Neural progenitor cell (in vitro differentiated cells): ENCODE results near the gene C6orf47. TPM values are rescaled to one million over a fixed set of nuclear protein-coding genes. Genes with fewer than 3 reads are reported as not detected.

Experiments
- DNase-seq: peaks from one replicate; pipeline ENCODE4 v3.0.0-alpha.2; 2016; ENCODE audit warnings: low spot score
- H2AFZ ChIP-seq: fragments of 200-600 bp; sonication (generic); replicated peaks from 2 replicates; pipeline ENCODE4 v1.6.1; 2016; ENCODE audit warnings: antibody characterized with exemption
- H3F3A ChIP-seq: fragments of 200-600 bp; sonication (generic); 2 replicates; pipeline ENCODE4 v1.6.1; 2016; ENCODE audit warnings: antibody characterized with exemption, low read depth
- H3K27ac ChIP-seq: fragments of 200-600 bp; sonication (generic); 2 replicates; pipeline ENCODE4 v1.5.1; 2016; ENCODE audit warnings: mild to moderate bottlenecking
- H3K27me3 ChIP-seq: fragments of 200-600 bp; sonication (generic); 2 replicates; pipeline ENCODE4 v1.6.1; 2016; ENCODE audit warnings: mild to moderate bottlenecking, moderate library complexity
- H3K36me3 ChIP-seq: fragments of 200-600 bp; sonication (generic); 2 replicates; pipeline ENCODE4 v1.5.1; 2016
- H3K4me1 ChIP-seq: fragments of 200-600 bp; sonication (generic); 2 replicates; pipeline ENCODE4 v1.6.1; 2016; ENCODE audit warnings: mixed run types
- H3K4me2 ChIP-seq: fragments of 200-600 bp; sonication (generic); 2 replicates; pipeline ENCODE4 v1.6.1; 2016
- H3K4me3 ChIP-seq: fragments of 200-600 bp; sonication (generic); 2 replicates; pipeline ENCODE4 v1.5.1; 2016
- H3K79me2 ChIP-seq: fragments of 200-600 bp; sonication (generic); 2 replicates; pipeline ENCODE4 v1.6.1; 2016; ENCODE audit warnings: low read depth
- H3K9ac ChIP-seq: fragments of 200-600 bp; sonication (generic); 2 replicates; pipeline ENCODE4 v1.6.1; 2016
- H3K9me3 ChIP-seq: fragments of 200-600 bp; sonication (generic); 2 replicates; pipeline ENCODE4 v1.5.1; 2016; ENCODE audit warnings: low read depth
- H4K20me1 ChIP-seq: fragments of 200-600 bp; sonication (generic); 2 replicates; pipeline ENCODE4 v1.6.1; 2016; ENCODE audit warnings: low read depth
- H3K27ac Mint-ChIP-seq: 3 replicates; pipeline ENCODE4 v1.8.0; 2021; ENCODE audit warnings: mixed read lengths
- H3K27me3 Mint-ChIP-seq: 2 replicates; pipeline ENCODE4 v1.8.0; 2022; ENCODE audit warnings: low read depth, mild to moderate bottlenecking, inconsistent platforms, moderate library complexity, mixed read lengths; ENCODE audit not compliant: insufficient read depth
- H3K36me3 Mint-ChIP-seq: 3 replicates; pipeline ENCODE4 v1.8.0; 2021; ENCODE audit warnings: mixed read lengths
- H3K4me1 Mint-ChIP-seq: 3 replicates; pipeline ENCODE4 v1.8.0; 2021; ENCODE audit warnings: mixed read lengths
- H3K4me3 Mint-ChIP-seq: 3 replicates; pipeline ENCODE4 v1.8.0; 2021; ENCODE audit warnings: mild to moderate bottlenecking, moderate library complexity, mixed read lengths
- H3K9me3 Mint-ChIP-seq: 3 replicates; pipeline ENCODE4 v1.8.0; 2020; ENCODE audit warnings: mixed read lengths
- EZH2 ChIP-seq: fragments of 200-600 bp; sonication (generic); IDR thresholded peaks from 2 replicates; pipeline ENCODE4 v1.6.1; 2017; ENCODE audit warnings: antibody characterized with exemption, mild to moderate bottlenecking, moderate library complexity
- EZH2phosphoT487 ChIP-seq: fragments of 200-600 bp; sonication (generic); IDR thresholded peaks from 2 replicates; pipeline ENCODE4 v1.6.1; 2017; ENCODE audit warnings: antibody characterized with exemption
- total RNA-seq: library from RNA; depleted of rRNA; stranded (reverse); fragments of >200 nt; gene quantifications from 2 replicates; pipeline ENCODE4 v1.2.3, GENCODE V29; 2015; ENCODE audit warnings: low replicate concordance
- TF ChIP-seq, protein P1 (sequence below): fragments of 200-600 bp; sonication (generic); IDR thresholded peaks from 2 replicates; pipeline ENCODE4 v1.5.1; 2017; ENCODE audit warnings: antibody characterized with exemption, mild to moderate bottlenecking

The C6orf47 gene
- total RNA-seq, 1 donor from 2014 or later, result 14.6 TPM

DNA sequence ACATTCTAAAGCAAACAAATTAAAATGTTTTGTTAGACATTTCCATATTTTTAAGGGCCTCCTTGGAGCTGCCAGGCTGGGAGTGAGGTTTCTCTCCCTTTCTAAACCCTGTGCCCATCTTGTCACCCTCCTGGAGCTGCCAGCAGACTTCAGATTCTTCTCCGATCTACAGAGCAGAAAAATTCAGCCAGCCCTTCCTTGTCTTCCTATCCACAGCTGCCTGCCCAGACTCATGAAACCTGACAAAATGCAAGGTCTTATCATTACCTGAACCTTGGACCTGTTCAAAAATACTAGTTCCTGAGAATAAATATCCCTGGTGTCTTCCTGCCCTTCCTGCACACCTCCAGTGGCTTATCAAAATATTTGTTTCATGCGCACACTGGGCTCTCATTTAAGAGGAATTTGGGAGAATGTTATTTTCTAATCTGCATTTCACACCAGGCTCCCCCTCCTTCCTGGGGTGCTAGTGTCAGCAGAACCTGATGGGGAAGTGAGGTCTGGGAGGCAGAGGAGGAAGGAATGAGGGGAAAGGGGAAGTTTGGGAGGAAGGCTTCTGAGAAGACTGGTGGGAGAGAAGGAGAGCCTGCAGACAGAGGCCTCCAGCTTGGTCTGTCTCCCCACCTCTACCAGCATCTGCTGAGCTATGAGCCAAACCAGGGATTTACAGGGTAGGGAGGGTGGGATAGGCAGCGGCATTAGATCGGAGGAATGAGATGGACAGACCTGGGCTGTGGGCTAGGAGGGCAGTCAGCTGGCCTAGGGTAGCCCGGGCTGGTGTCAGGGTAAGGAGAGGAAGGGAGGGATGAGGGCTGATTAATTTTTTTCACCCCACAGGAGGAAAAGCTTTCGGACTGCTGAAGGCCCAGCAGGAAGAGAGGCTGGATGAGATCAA, 45.6 kb downstream of the C6orf47 start, which contains the start of gene AIF1:
Gene AIF1 (plus strand): TSS at position 551 of the 895 bp plus-strand sequence. CDS start 96 bp downstream, at position 647.
- H3K4me1 ChIP-seq, result no peaks in the 10 kb centered on the region
- H3K36me3 ChIP-seq, result no peaks in the 10 kb centered on the region
- no peaks in the 10 kb centered on the region for H4K20me1 ChIP-seq
- Mint-ChIP-seq H3K27ac (peak within 1 kb of the TSS; percentile 67), H3K4me1 (peaks cover 16% of the 10 kb centered on the region), H3K36me3 (no peaks in the 10 kb centered on the region), H3K4me3 (no peak within 1 kb of the TSS), H3K27me3 (peaks cover 4% of the 10 kb centered on the region), H3K9me3 (no peaks in the 10 kb centered on the region)
- peaks cover 15% of the 10 kb centered on the region for H3F3A ChIP-seq
- no peaks in the 10 kb centered on the region for H3K9me3 ChIP-seq
- no peaks in the 10 kb centered on the region for H3K27me3 ChIP-seq
- H3K9ac ChIP-seq, result no peak within 1 kb of the TSS
- no peak within 1 kb of the TSS for H3K4me3 ChIP-seq
- H3K79me2 ChIP-seq, result peaks cover 6% of the 10 kb centered on the region
- H3K4me2 ChIP-seq, result no peak within 1 kb of the TSS
- TF ChIP-seq EZH2 (no peak), EZH2phosphoT487 (no peak)
- no peak within 1 kb of the TSS for H2AFZ ChIP-seq
- DNase-seq, result no peak
- H3K27ac ChIP-seq, result no peak within 1 kb of the TSS

DNA sequence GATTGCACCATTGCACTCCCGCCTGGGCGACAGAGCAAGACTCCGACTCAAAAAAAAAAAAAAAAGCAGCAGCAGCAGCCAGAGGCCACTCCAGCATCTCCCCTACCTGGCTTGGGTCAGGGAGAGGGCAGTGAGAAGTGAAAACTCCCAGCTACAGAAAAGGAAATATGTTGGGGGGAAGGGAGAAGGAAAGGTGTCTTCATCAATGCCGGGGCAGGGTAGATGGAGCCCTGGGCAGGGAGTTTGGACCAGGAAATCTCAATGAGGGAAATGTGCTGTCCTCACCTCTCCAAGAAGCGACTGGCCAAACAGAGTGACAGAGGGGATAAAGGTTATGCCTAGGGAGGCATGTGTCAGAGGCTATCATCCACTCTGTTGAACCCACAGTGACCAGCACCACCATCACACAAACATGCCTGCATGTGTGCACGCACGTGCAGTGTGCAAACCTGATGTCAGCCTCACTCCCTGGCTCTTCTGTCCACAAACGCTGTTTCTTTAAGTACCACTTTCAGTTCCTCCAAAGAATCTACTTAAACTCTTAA, 46.4 kb downstream of the C6orf47 start:
- no peaks in the 10 kb centered on the region for H3K9me3 Mint-ChIP-seq
- Histone ChIP-seq H3K4me2 (no peak overlapping the region), H3K9me3 (no peaks in the 10 kb centered on the region), H2AFZ (no peak overlapping the region), H3K79me2 (peaks cover 2% of the 10 kb centered on the region), H3K27me3 (no peaks in the 10 kb centered on the region), H3K36me3 (no peaks in the 10 kb centered on the region), H4K20me1 (no peaks in the 10 kb centered on the region), H3K27ac (no peak overlapping the region), H3K9ac (no peak overlapping the region), H3K4me3 (no peak overlapping the region), H3K4me1 (no peaks in the 10 kb centered on the region), H3F3A (peaks cover 7% of the 10 kb centered on the region)
- DNase-seq, result no peak
- TF ChIP-seq EZH2phosphoT487 (no peak), EZH2 (no peak)
- TF ChIP-seq, protein P1, sequence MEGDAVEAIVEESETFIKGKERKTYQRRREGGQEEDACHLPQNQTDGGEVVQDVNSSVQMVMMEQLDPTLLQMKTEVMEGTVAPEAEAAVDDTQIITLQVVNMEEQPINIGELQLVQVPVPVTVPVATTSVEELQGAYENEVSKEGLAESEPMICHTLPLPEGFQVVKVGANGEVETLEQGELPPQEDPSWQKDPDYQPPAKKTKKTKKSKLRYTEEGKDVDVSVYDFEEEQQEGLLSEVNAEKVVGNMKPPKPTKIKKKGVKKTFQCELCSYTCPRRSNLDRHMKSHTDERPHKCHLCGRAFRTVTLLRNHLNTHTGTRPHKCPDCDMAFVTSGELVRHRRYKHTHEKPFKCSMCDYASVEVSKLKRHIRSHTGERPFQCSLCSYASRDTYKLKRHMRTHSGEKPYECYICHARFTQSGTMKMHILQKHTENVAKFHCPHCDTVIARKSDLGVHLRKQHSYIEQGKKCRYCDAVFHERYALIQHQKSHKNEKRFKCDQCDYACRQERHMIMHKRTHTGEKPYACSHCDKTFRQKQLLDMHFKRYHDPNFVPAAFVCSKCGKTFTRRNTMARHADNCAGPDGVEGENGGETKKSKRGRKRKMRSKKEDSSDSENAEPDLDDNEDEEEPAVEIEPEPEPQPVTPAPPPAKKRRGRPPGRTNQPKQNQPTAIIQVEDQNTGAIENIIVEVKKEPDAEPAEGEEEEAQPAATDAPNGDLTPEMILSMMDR, result no peak
- H3K27ac Mint-ChIP-seq, result no peak overlapping the region
- H3K4me3 Mint-ChIP-seq, result no peak overlapping the region
- peaks cover 12% of the 10 kb centered on the region for H3K4me1 Mint-ChIP-seq
- no peaks in the 10 kb centered on the region for H3K36me3 Mint-ChIP-seq
- peaks cover 4% of the 10 kb centered on the region for H3K27me3 Mint-ChIP-seq

DNA sequence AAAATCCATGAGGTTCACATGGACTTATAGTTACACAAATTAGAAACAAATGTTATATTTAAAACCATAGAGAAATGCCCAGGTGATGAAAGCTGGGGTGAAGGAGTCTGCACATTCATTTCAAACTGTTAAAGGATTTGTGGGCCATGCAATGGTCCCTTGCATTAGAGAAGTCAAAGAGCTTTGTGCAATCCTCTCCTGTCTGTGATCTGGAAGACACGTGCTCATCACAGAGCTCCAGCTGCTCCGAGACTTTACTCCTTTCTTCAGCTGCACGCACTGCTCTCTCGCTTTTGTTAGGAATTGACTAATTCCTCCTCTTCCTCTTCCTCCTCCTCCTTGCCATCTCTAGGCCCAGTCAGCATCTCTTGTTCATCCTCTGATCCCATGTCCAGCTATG, 49.6 kb downstream of the C6orf47 start:
- Mint-ChIP-seq H3K4me1 (peaks cover 9% of the 10 kb centered on the region), H3K9me3 (no peaks in the 10 kb centered on the region), H3K27me3 (peaks cover 2% of the 10 kb centered on the region), H3K36me3 (no peaks in the 10 kb centered on the region), H3K4me3 (no peak overlapping the region), H3K27ac (no peak overlapping the region)
- no peak overlapping the region for H3K4me2 ChIP-seq
- H3K9me3 ChIP-seq, result no peaks in the 10 kb centered on the region
- H3K27me3 ChIP-seq, result no peaks in the 10 kb centered on the region
- H4K20me1 ChIP-seq, result no peaks in the 10 kb centered on the region
- H3K27ac ChIP-seq, result no peak overlapping the region
- H3K9ac ChIP-seq, result no peak overlapping the region
- no peak for DNase-seq
- no peak overlapping the region for H3K4me3 ChIP-seq
- no peaks in the 10 kb centered on the region for H3F3A ChIP-seq
- H3K4me1 ChIP-seq, result no peaks in the 10 kb centered on the region
- no peaks in the 10 kb centered on the region for H3K36me3 ChIP-seq
- H3K79me2 ChIP-seq, result no peaks in the 10 kb centered on the region
- TF ChIP-seq, protein P1, result no peak
- TF ChIP-seq EZH2 (no peak), EZH2phosphoT487 (no peak)
- no peak overlapping the region for H2AFZ ChIP-seq
